Measurements from ENCODE around the gene ZNF521. TPM values are rescaled to one million over a fixed set of nuclear protein-coding genes. Genes with fewer than 3 reads are reported as not detected.

Gene ZNF521
- total and polyA plus RNA-seq, 2 donors (not counting 3 experiments of a cell fraction or from before 2014, with no cell fraction given), result 111 to 168 TPM

GRCh38 chr18:25345081-25345866, 6.7 kb downstream of the ZNF521 start:
- TF ChIP-seq CTCF (IDR thresholded peaks at IDR 0.05; ENCODE audit: extremely low read depth in 1 of 2, insufficient read depth in 1 of 2, low read depth in 1 of 2, low read length in 2 of 2) (no peak), POLR2AphosphoS5 (IDR thresholded peaks at IDR 0.05; ENCODE audit: insufficient read depth, low read depth, low read length) (no peak), GATA2 (IDR thresholded peaks at IDR 0.05; ENCODE audit: insufficient read depth, insufficient read length, low read depth, low read length) (no peak), MAX (IDR thresholded peaks at IDR 0.05; ENCODE audit: insufficient read depth, insufficient read length) (no peak), EZH2 (IDR thresholded peaks at IDR 0.05; ENCODE audit: borderline replicate concordance, low read depth, low read length, severe bottlenecking) (no peak), MYC (IDR thresholded peaks at IDR 0.05; ENCODE audit: low read depth, low read length) (no peak), POLR2A (IDR thresholded peaks at IDR 0.05; ENCODE audit: low read depth, low read length) (no peak), FOS (IDR thresholded peaks at IDR 0.05; ENCODE audit: borderline replicate concordance, insufficient read depth, low read length) (no peak)
- no peak overlapping the region for H3K4me3 ChIP-seq (replicated peaks in 1 of 3; ENCODE audit: insufficient read depth in 1 of 3, low read depth in 1 of 3, low read length in 3 of 3)
- H4K20me1 ChIP-seq (replicated peaks; ENCODE audit: control insufficient read depth, extremely low read depth, insufficient read depth, low read length), result peaks cover 26% of the 10 kb centered on the region
- POLR2A ChIA-PET, result no interaction called here
- H3K9me3 ChIP-seq (replicated peaks; ENCODE audit: control insufficient read depth, insufficient read depth, low read length), result no peaks in the 10 kb centered on the region
- peak overlapping the region; percentile 69 for H3K4me2 ChIP-seq (ENCODE audit: insufficient read depth, low read length)
- FAIRE-seq, result peak; percentile 4
- dilution Hi-C loops (cut with MboI; ENCODE audit: extremely low pct_ligation_motif_present, low sequenced_read_pairs) (no loop called here), intact Hi-C loops (cut with micrococcal nuclease) (loop anchor here (1.0 kb wide), 1 partner anchor 8 kb away; no protein-coding TSS in a partner anchor)
- no peak overlapping the region for H2AFZ ChIP-seq (ENCODE audit: low read depth, low read length)
- H3K36me3 ChIP-seq (ENCODE audit: control insufficient read depth in 2 of 2, extremely low read depth in 1 of 2, insufficient read depth in 2 of 2, low read length in 2 of 2), result no peaks in the 10 kb centered on the region
- H3K4me1 ChIP-seq (ENCODE audit: control insufficient read depth, extremely low read depth, insufficient read depth, low read length), result peaks cover 33% of the 10 kb centered on the region
- BruUV-seq (replicated peaks), result no TSS peak
- peaks cover 94% of the 10 kb centered on the region for H3K79me2 ChIP-seq (ENCODE audit: control insufficient read depth, insufficient read depth, low read length)
- no peak for DNase-seq (ENCODE audit: low read depth, low spot score)
- H3K27me3 ChIP-seq (ENCODE audit: control insufficient read depth in 2 of 2, insufficient read depth in 2 of 2, low read length in 2 of 2), result no peaks in the 10 kb centered on the region
- H3K27ac ChIP-seq (ENCODE audit: insufficient read depth, low read depth, low read length), result no peak overlapping the region
- CTCF ChIA-PET, result interaction anchor here (1.3 to 1.7 kb wide), 2 partner anchors 10 to 23 kb away, joined by 3 to 5 read pairs; no protein-coding TSS in a partner anchor
- peaks cover 4% of the 10 kb centered on the region for H3K9me1 ChIP-seq (replicated peaks; ENCODE audit: control insufficient read depth, extremely low read depth, insufficient read depth, low read length)
- no peak overlapping the region for H3K9ac ChIP-seq (replicated peaks; ENCODE audit: extremely low read depth, insufficient read depth, low read length)

Measured in endothelial cell of umbilical vein (primary cell).